HEK293 (cell line): ENCODE data around the gene FGD3.

ENCODE experiments used
- CTCF ChIA-PET: fragments of 350-600 bp; formaldehyde crosslinking; extraction: SDS; loops from one replicate; lab custom pipeline; 2021; ENCODE audit warnings: antibody characterized with exemption; lab: Yijun Ruan, JAX
- POLR2A ChIA-PET: fragments of 300-600 bp; formaldehyde crosslinking; extraction: SDS; loops from one replicate; lab custom pipeline; 2020; ENCODE audit warnings: antibody characterized with exemption, inconsistent platforms; lab: Yijun Ruan, JAX
- H3K27ac ChIP-seq: fragments of 200-500 bp; sonication (Bioruptor generic); 2 replicates; pipeline ENCODE4 v1.5.1; 2014; ENCODE audit warnings: low read depth, low read length, control low read depth, inconsistent platforms; ENCODE audit errors: extremely low read depth
- H3K36me3 ChIP-seq, 2 experiments: fragments of 200-500 bp in 1 of 2; sonication (Bioruptor generic) in 1 of 2; 1 replicate in 1 of 2; 2 replicates in 1 of 2; pipeline ENCODE4 v1.5.1; 2014 to 2017; ENCODE audit warnings: inconsistent platforms in 2 of 2, low read length in 2 of 2; ENCODE audit not compliant: control insufficient read depth in 2 of 2, insufficient read depth in 1 of 2
- H3K4me1 ChIP-seq: fragments of 200-500 bp; sonication (Bioruptor generic); 2 replicates; pipeline ENCODE4 v1.5.1; 2014; ENCODE audit warnings: mild to moderate bottlenecking, low read length, inconsistent platforms; ENCODE audit not compliant: control insufficient read depth, insufficient read depth
- H3K4me3 ChIP-seq: 2 replicates; pipeline ENCODE4 v1.5.1; 2011; ENCODE audit warnings: low read depth, mild to moderate bottlenecking, control low read depth, low read length, moderate library complexity
- H3K9me3 ChIP-seq: fragments of 200-500 bp; sonication (Bioruptor generic); 2 replicates; pipeline ENCODE4 v1.5.1; 2014; ENCODE audit warnings: low read depth, low read length, inconsistent platforms; ENCODE audit not compliant: control insufficient read depth, insufficient read depth
- KLF17 ChIP-seq: fragments of 450-650 bp; formaldehyde crosslinking; IDR thresholded peaks from 2 replicates; pipeline ENCODE4 v1.5.1; 2016; ENCODE audit warnings: missing biosample characterization, missing genetic modification characterization
- KLF9 ChIP-seq: fragments of 450-650 bp; formaldehyde crosslinking; IDR thresholded peaks from 2 replicates; pipeline ENCODE4 v1.5.1; 2016; ENCODE audit warnings: missing biosample characterization, missing genetic modification characterization, low read depth
- MYNN ChIP-seq: fragments of 450-650 bp; formaldehyde crosslinking; IDR thresholded peaks from 2 replicates; pipeline ENCODE4 v1.5.1; 2016; ENCODE audit warnings: missing biosample characterization, missing genetic modification characterization, borderline replicate concordance
- YY2 ChIP-seq: fragments of 450-650 bp; formaldehyde crosslinking; IDR thresholded peaks from 2 replicates; pipeline ENCODE4 v1.5.1; 2016; ENCODE audit warnings: missing biosample characterization, missing genetic modification characterization
- ZBTB20 ChIP-seq: fragments of 450-650 bp; formaldehyde crosslinking; IDR thresholded peaks from 2 replicates; pipeline ENCODE4 v1.5.1; 2016; ENCODE audit warnings: missing biosample characterization, missing genetic modification characterization
- ZBTB26 ChIP-seq: fragments of 450-650 bp; formaldehyde crosslinking; optimal IDR thresholded peaks from 2 replicates; pipeline ENCODE3; 2016; ENCODE audit warnings: missing biosample characterization, mild to moderate bottlenecking, missing genetic modification characterization
- ZFP3 ChIP-seq: fragments of 450-650 bp; formaldehyde crosslinking; IDR thresholded peaks from 2 replicates; pipeline ENCODE4 v1.5.1; 2016; ENCODE audit warnings: low read depth, missing biosample characterization, missing genetic modification characterization
- ZNF114 ChIP-seq: fragments of 450-650 bp; formaldehyde crosslinking; IDR thresholded peaks from 2 replicates; pipeline ENCODE4 v1.5.0; 2017; ENCODE audit warnings: missing biosample characterization, missing genetic modification characterization
- ZNF133 ChIP-seq: fragments of 450-650 bp; formaldehyde crosslinking; IDR thresholded peaks from 2 replicates; pipeline ENCODE4 v1.5.1; 2016; ENCODE audit warnings: missing biosample characterization, missing genetic modification characterization
- ZNF155 ChIP-seq: fragments of 450-650 bp; formaldehyde crosslinking; IDR thresholded peaks from 2 replicates; pipeline ENCODE4 v1.5.1; 2016; ENCODE audit warnings: missing biosample characterization, missing genetic modification characterization
- ZNF169 ChIP-seq: fragments of 450-650 bp; formaldehyde crosslinking; IDR thresholded peaks from 2 replicates; pipeline ENCODE4 v1.5.1; 2016; ENCODE audit warnings: missing biosample characterization, missing genetic modification characterization
- ZNF223 ChIP-seq: fragments of 450-650 bp; formaldehyde crosslinking; IDR thresholded peaks from 2 replicates; pipeline ENCODE4 v1.5.1; 2016; ENCODE audit warnings: missing biosample characterization, missing genetic modification characterization
- ZNF423 ChIP-seq: fragments of 450-650 bp; formaldehyde crosslinking; IDR thresholded peaks from 2 replicates; pipeline ENCODE4 v1.5.1; 2016; ENCODE audit warnings: missing biosample characterization, missing genetic modification characterization
- ZNF433 ChIP-seq: fragments of 450-650 bp; formaldehyde crosslinking; IDR thresholded peaks from 2 replicates; pipeline ENCODE4 v1.5.1; 2016; ENCODE audit warnings: missing biosample characterization, missing genetic modification characterization, low read depth
- ZNF473 ChIP-seq: fragments of 450-650 bp; formaldehyde crosslinking; IDR thresholded peaks from 2 replicates; pipeline ENCODE4 v1.5.1; 2017; ENCODE audit warnings: missing biosample characterization, missing genetic modification characterization
- ZNF585B ChIP-seq: fragments of 450-650 bp; formaldehyde crosslinking; IDR thresholded peaks from 2 replicates; pipeline ENCODE4 v1.5.1; 2016; ENCODE audit warnings: missing biosample characterization, missing genetic modification characterization
- ZNF707 ChIP-seq: fragments of 450-650 bp; formaldehyde crosslinking; IDR thresholded peaks from 2 replicates; pipeline ENCODE4 v1.5.1; 2016; ENCODE audit warnings: missing biosample characterization, missing genetic modification characterization
- ZXDB ChIP-seq: fragments of 450-650 bp; formaldehyde crosslinking; IDR thresholded peaks from 2 replicates; pipeline ENCODE4 v1.5.1; 2016; ENCODE audit warnings: missing biosample characterization, missing genetic modification characterization
- TF ChIP-seq, protein P1 (sequence below): fragments of 450-650 bp; formaldehyde crosslinking; IDR thresholded peaks from 2 replicates; pipeline ENCODE4 v1.5.1; 2016; ENCODE audit warnings: missing biosample characterization, missing genetic modification characterization, borderline replicate concordance
- TF ChIP-seq, protein P2 (sequence below): fragments of 450-650 bp; formaldehyde crosslinking; IDR thresholded peaks from 2 replicates; pipeline ENCODE4 v1.5.1; 2016; ENCODE audit warnings: missing biosample characterization, missing genetic modification characterization

FGD3 gene

DNA sequence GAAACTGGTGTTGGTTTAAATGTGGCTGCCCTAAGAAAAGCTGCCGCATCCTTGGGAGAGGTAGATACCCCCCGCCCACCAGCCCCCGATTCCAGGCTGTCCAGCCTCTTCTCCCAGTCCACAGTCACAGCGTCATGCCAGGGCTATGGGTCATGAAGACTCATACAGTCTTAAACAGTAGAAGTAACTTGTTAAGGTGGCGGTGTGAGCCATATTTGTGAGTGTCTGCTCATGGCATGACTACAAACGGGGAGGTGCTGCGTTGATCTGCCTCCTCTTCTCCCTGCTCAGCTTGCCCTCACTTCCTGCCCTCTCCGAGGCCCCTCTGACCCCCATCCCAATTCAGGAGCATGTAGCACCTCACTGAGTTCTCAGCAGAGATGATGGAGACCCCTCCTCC lies 20.8 kb downstream of the FGD3 start:
- H3K4me3 ChIP-seq = no peak overlapping the region
- no peak for TF ChIP-seq ZNF223 (tag by site-specific recombination)
- POLR2A ChIA-PET = no interaction called here
- no peaks in the 10 kb centered on the region for H3K9me3 ChIP-seq
- no peak overlapping the region for H3K27ac ChIP-seq
- no peaks in the 10 kb centered on the region for H3K4me1 ChIP-seq
- no peaks in the 10 kb centered on the region for H3K36me3 ChIP-seq
- CTCF ChIA-PET = no interaction called here

- Histone ChIP-seq H3K27ac (no peak overlapping the region), H3K4me1 (no peaks in the 10 kb centered on the region), H3K9me3 (no peaks in the 10 kb centered on the region), H3K4me3 (no peak overlapping the region), H3K36me3 (no peaks in the 10 kb centered on the region)
- CTCF ChIA-PET = interaction anchor here (0.9 to 1.5 kb wide), 2 partner anchors 12 to 18 kb away, joined by 4 to 5 read pairs; no protein-coding TSS in a partner anchor
- TF ChIP-seq KLF9 (tag by site-specific recombination) (no peak), ZNF707 (no peak), ZNF169 (tag by site-specific recombination) (no peak), ZNF114 (tag by site-specific recombination) (no peak), ZNF585B (tag by site-specific recombination) (no peak), ZBTB20 (tag by site-specific recombination) (no peak)
- POLR2A ChIA-PET = no interaction called here
Observed at GRCh38 chr9:92969516-92970466, 22.5 kb downstream of the FGD3 start.

DNA sequence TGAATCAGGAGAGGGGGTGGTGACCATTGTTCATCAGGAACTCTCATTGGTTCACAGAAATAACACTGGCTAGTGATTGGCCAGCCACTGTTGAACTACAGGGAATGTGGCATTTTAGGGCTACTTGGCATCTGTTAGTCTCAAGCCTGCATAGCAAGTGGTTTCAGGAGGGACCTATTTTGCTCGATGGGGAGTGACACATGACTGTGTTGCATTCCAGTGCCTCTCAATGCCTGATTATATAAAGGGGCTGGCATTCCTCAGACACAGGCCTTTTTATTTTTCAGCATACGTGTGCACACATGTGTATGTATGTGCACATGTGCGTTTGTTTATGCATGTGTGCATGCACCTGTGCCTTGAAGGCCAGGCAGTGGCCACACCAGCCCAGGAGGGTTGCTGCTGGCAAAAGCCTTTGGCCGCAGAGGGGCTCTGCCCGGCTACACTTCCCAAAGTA lies 23.2 kb downstream of the FGD3 start:
- Histone ChIP-seq H3K9me3 (no peaks in the 10 kb centered on the region), H3K4me1 (no peaks in the 10 kb centered on the region), H3K36me3 (no peaks in the 10 kb centered on the region), H3K27ac (no peak overlapping the region), H3K4me3 (no peak overlapping the region)
- ChIA-PET CTCF (interaction anchor here (0.9 to 1.5 kb wide), 2 partner anchors 13 to 17 kb away, joined by 4 to 5 read pairs; no protein-coding TSS in a partner anchor), POLR2A (no interaction called here)
- TF ChIP-seq, protein P1, sequence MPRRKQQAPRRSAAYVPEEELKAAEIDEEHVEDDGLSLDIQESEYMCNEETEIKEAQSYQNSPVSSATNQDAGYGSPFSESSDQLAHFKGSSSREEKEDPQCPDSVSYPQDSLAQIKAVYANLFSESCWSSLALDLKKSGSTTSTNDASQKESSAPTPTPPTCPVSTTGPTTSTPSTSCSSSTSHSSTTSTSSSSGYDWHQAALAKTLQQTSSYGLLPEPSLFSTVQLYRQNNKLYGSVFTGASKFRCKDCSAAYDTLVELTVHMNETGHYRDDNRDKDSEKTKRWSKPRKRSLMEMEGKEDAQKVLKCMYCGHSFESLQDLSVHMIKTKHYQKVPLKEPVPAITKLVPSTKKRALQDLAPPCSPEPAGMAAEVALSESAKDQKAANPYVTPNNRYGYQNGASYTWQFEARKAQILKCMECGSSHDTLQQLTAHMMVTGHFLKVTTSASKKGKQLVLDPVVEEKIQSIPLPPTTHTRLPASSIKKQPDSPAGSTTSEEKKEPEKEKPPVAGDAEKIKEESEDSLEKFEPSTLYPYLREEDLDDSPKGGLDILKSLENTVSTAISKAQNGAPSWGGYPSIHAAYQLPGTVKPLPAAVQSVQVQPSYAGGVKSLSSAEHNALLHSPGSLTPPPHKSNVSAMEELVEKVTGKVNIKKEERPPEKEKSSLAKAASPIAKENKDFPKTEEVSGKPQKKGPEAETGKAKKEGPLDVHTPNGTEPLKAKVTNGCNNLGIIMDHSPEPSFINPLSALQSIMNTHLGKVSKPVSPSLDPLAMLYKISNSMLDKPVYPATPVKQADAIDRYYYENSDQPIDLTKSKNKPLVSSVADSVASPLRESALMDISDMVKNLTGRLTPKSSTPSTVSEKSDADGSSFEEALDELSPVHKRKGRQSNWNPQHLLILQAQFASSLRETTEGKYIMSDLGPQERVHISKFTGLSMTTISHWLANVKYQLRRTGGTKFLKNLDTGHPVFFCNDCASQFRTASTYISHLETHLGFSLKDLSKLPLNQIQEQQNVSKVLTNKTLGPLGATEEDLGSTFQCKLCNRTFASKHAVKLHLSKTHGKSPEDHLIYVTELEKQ (tag by site-specific recombination) = no peak
- TF ChIP-seq ZFP3 (tag by site-specific recombination) (no peak), ZNF473 (tag by site-specific recombination) (no peak), YY2 (tag by site-specific recombination) (no peak), ZNF423 (no peak), KLF17 (tag by site-specific recombination) (no peak), ZNF433 (tag by site-specific recombination) (no peak), ZXDB (no peak), ZNF133 (tag by site-specific recombination) (no peak), ZBTB26 (no peak), MYNN (no peak), ZNF155 (tag by site-specific recombination) (no peak)
- TF ChIP-seq, protein P2, sequence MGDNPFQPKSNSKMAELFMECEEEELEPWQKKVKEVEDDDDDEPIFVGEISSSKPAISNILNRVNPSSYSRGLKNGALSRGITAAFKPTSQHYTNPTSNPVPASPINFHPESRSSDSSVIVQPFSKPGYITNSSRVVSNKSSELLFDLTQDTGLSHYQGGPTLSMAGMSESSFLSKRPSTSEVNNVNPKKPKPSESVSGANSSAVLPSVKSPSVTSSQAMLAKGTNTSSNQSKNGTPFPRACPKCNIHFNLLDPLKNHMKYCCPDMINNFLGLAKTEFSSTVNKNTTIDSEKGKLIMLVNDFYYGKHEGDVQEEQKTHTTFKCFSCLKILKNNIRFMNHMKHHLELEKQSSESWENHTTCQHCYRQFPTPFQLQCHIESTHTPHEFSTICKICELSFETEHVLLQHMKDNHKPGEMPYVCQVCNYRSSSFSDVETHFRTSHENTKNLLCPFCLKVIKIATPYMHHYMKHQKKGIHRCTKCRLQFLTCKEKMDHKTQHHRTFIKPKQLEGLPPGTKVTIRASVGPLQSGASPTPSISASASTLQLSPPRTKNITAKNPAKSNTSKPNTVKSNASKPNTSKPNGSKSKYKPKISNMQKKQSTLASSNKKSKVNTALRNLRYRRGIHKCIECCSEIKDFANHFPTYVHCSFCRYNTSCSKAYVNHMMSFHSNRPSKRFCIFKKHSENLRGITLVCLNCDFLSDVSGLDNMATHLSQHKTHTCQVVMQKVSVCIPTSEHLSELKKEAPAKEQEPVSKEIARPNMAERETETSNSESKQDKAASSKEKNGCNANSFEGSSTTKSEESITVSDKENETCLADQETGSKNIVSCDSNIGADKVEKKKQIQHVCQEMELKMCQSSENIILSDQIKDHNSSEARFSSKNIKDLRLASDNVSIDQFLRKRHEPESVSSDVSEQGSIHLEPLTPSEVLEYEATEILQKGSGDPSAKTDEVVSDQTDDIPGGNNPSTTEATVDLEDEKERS = no peak
